IMR-90 (cell line): ENCODE data around the gene WDR46. TPM values are rescaled to one million over a fixed set of nuclear protein-coding genes. Genes with fewer than 3 reads are reported as not detected.

ENCODE experiments used
- ATAC-seq: fragments of 200-7000 bp; cut with Tn5 transposase; 2 replicates; pipeline ENCODE4 v1.9.1; 2020; ENCODE audit warnings: low read depth, mild to moderate bottlenecking, moderate library complexity
- BruUV-seq: library from RNA; stranded (reverse); fragments of 400-500 nt; replicated peaks from 2 replicates; lab custom pipeline; 2021; lab: Mats Ljungman, UMichigan
- CTCF ChIA-PET: fragments of 300-600 bp; formaldehyde crosslinking; extraction: SDS; loops from one replicate; lab custom pipeline; 2021; ENCODE audit warnings: antibody characterized with exemption; lab: Yijun Ruan, JAX
- POLR2A ChIA-PET: fragments of 300-600 bp; sonication (Branson Sonifier 250); formaldehyde crosslinking; loops from one replicate; lab custom pipeline; 2022; ENCODE audit warnings: antibody characterized with exemption; ENCODE audit not compliant: unreplicated experiment; lab: Charles Lee
- DNase-seq: peaks from one replicate; pipeline ENCODE4 v3.0.0; 2013
- H2AFZ ChIP-seq: replicated peaks from 2 replicates; pipeline ENCODE3; 2013; ENCODE audit warnings: low read length, mild to moderate bottlenecking; ENCODE audit not compliant: poor library complexity
- H2AK5ac ChIP-seq: 2 replicates; pipeline ENCODE4 v1.6.1; 2013; ENCODE audit warnings: low read depth, low read length, inconsistent platforms
- H2AK9ac ChIP-seq: replicated peaks from 2 replicates; pipeline ENCODE3; 2013; ENCODE audit warnings: mild to moderate bottlenecking, low read depth, low read length, moderate library complexity; ENCODE audit not compliant: poor library complexity
- H2BK120ac ChIP-seq: 2 replicates; pipeline ENCODE4 v1.6.1; 2013; ENCODE audit warnings: low read depth, low read length, inconsistent platforms
- H2BK15ac ChIP-seq: 3 replicates; pipeline ENCODE4 v1.6.1; 2013; ENCODE audit warnings: low read depth, low read length, inconsistent platforms
- H2BK20ac ChIP-seq: 2 replicates; pipeline ENCODE4 v1.6.1; 2013; ENCODE audit warnings: low read depth, mild to moderate bottlenecking, inconsistent platforms, low read length, moderate library complexity
- H2BK5ac ChIP-seq: 2 replicates; pipeline ENCODE4 v1.6.1; 2013; ENCODE audit warnings: mild to moderate bottlenecking, low read depth, low read length, inconsistent platforms; ENCODE audit not compliant: poor library complexity, severe bottlenecking
- H3K14ac ChIP-seq: replicated peaks from 2 replicates; pipeline ENCODE4 v1.6.1; 2013; ENCODE audit warnings: low read depth, low read length, inconsistent platforms
- H3K18ac ChIP-seq: 2 replicates; pipeline ENCODE4 v1.6.1; 2013; ENCODE audit warnings: low read depth, low read length, control low read depth
- H3K23ac ChIP-seq: 2 replicates; pipeline ENCODE4 v1.6.1; 2013; ENCODE audit warnings: low read depth, low read length, inconsistent platforms
- H3K27ac ChIP-seq: 2 replicates; pipeline ENCODE4 v1.5.1; 2013; ENCODE audit warnings: mild to moderate bottlenecking, control low read depth, low read length; ENCODE audit not compliant: insufficient read depth
- H3K27me3 ChIP-seq: 2 replicates; pipeline ENCODE4 v1.6.1; 2013; ENCODE audit warnings: low read length; ENCODE audit not compliant: control insufficient read depth, insufficient read depth
- H3K36me3 ChIP-seq: 2 replicates; pipeline ENCODE4 v1.6.1; 2013; ENCODE audit warnings: low read length, mixed read lengths; ENCODE audit not compliant: control insufficient read depth, insufficient read depth
- H3K4ac ChIP-seq: 2 replicates; pipeline ENCODE4 v1.6.1; 2013; ENCODE audit warnings: low read depth, low read length, inconsistent platforms
- H3K4me1 ChIP-seq: 2 replicates; pipeline ENCODE4 v1.6.1; 2013; ENCODE audit warnings: low read length, mixed read lengths; ENCODE audit not compliant: control insufficient read depth, insufficient read depth
- H3K4me2 ChIP-seq: 2 replicates; pipeline ENCODE4 v1.6.1; 2013; ENCODE audit warnings: low read depth, mild to moderate bottlenecking, control low read depth, low read length, moderate library complexity
- H3K4me3 ChIP-seq: 2 replicates; pipeline ENCODE4 v1.5.1; 2013; ENCODE audit warnings: low read depth, mild to moderate bottlenecking, control low read depth, low read length, moderate library complexity; ENCODE audit not compliant: insufficient read depth
- H3K56ac ChIP-seq: 2 replicates; pipeline ENCODE4 v1.6.1; 2013; ENCODE audit warnings: low read length, inconsistent platforms; ENCODE audit not compliant: insufficient read depth; ENCODE audit errors: extremely low read depth
- H3K79me1 ChIP-seq, 2 experiments: 2 replicates each; pipeline ENCODE4 v1.6.1; 2013; ENCODE audit warnings: low read length in 2 of 2, inconsistent platforms in 1 of 2, low read depth in 1 of 2
- H3K9ac ChIP-seq: 2 replicates; pipeline ENCODE4 v1.6.1; 2013; ENCODE audit warnings: low read depth, low read length, control low read depth
- H3K9me1 ChIP-seq: 2 replicates; pipeline ENCODE4 v1.6.1; 2013; ENCODE audit warnings: low read length, inconsistent platforms; ENCODE audit not compliant: insufficient read depth
- H3K9me3 ChIP-seq: 2 replicates; pipeline ENCODE4 v1.6.1; 2013; ENCODE audit warnings: low read length; ENCODE audit not compliant: control insufficient read depth, insufficient read depth
- H4K20me1 ChIP-seq: 2 replicates; pipeline ENCODE4 v1.6.1; 2013; ENCODE audit warnings: low read length, inconsistent platforms; ENCODE audit not compliant: insufficient read depth
- H4K5ac ChIP-seq: 2 replicates; pipeline ENCODE4 v1.6.1; 2013; ENCODE audit warnings: mild to moderate bottlenecking, low read depth, low read length, control low read depth
- H4K8ac ChIP-seq, 2 experiments: 2 replicates each; pipeline ENCODE4 v1.6.1; 2013; ENCODE audit warnings: low read depth in 2 of 2, low read length in 2 of 2, control low read depth in 1 of 2, inconsistent platforms in 1 of 2
- H4K91ac ChIP-seq: 2 replicates; pipeline ENCODE4 v1.6.1; 2013; ENCODE audit warnings: low read depth, low read length, inconsistent platforms; ENCODE audit not compliant: insufficient read depth
- CTCF ChIP-seq: conservative IDR thresholded peaks from 2 replicates; pipeline ENCODE4 v1.5.1; 2012; ENCODE audit warnings: mild to moderate bottlenecking, low read depth, low read length, improper control_type of control experiment
- MXI1 ChIP-seq: IDR thresholded peaks from 2 replicates; pipeline ENCODE4 v1.6.1; 2012; ENCODE audit warnings: low read depth, mild to moderate bottlenecking, low read length, moderate library complexity, borderline replicate concordance
- POLR2A ChIP-seq: IDR thresholded peaks from 2 replicates; pipeline ENCODE4 v1.6.1; 2012; ENCODE audit warnings: mild to moderate bottlenecking, low read depth, low read length
- WGBS, 2 experiments: methylation state at CpG; one replicate each; pipeline versions ENCODE4 v1.1.5 to v1.1.7; 2013; ENCODE audit warnings: missing lambda C conversion rate in 2 of 2; ENCODE audit not compliant: insufficient read length in 1 of 2; ENCODE audit errors: extremely low coverage in 2 of 2; 5-methylcytosine and 5-hydroxymethylcytosine counted together
- dilution Hi-C: fragments of 300-500 bp; cut with HindIII; formaldehyde crosslinking; loops from one replicate; pipeline ENCODE4 v1.14.3; 2018; ENCODE audit warnings: low sequenced_read_pairs; ENCODE audit not compliant: unreplicated experiment
- in situ Hi-C: fragments of 300-500 bp; cut with MboI; formaldehyde crosslinking; loops from 3 replicates; pipeline ENCODE4 v1.14.3; 2019; ENCODE audit warnings: low sequenced_read_pairs, inconsistent platforms, mixed read lengths
- intact Hi-C: fragments of 100-400 bp; cut with micrococcal nuclease; formaldehyde crosslinking; loops from 2 replicates; pipeline ENCODE4 v1.10.0; 2022
- polyA plus RNA-seq, 3 experiments: library from polyadenylated mRNA; depleted of rRNA; stranded (reverse); fragments of >200 nt; gene quantifications; 2 replicates each; pipeline ENCODE4 v1.2.3, GENCODE V29; 2012; ENCODE audit warnings: low replicate concordance in 1 of 3
- total RNA-seq: library from RNA; depleted of rRNA; stranded (reverse); fragments of >200 nt; gene quantifications from 2 replicates; pipeline ENCODE4 v1.2.3, GENCODE V29; 2012

WDR46 gene
- total and polyA plus RNA-seq, 2 of the 4 experiments (the other 2 are of a cell fraction), result 73.8 to 81.6 TPM

GRCh38 chr6:33297956-33298772 lies 9.1 kb upstream of the WDR46 start:
- 8% methylated on average over 2 of the region's 42 CpGs; no CpG with 5 or more reads in 1 of the 2 experiments for WGBS, 2 experiments
- intact Hi-C loops, result loop anchor here (5.0 kb wide), 1 partner anchor 119 kb away; the partner anchor contains the start of gene CUTA
- H3K56ac ChIP-seq, result no peak overlapping the region

More at GRCh38 chr6:33297956-33298772, 9.1 kb upstream of the WDR46 start:
- peak overlapping the region; percentile 87 for H3K4ac ChIP-seq
- H2BK120ac ChIP-seq, result peak overlapping the region; percentile 35; the same call in 1 of the 2 replicates
- no peaks in the 10 kb centered on the region for H3K4me1 ChIP-seq
- peak overlapping the region; percentile 36; the same call in 1 of the 2 replicates for H4K91ac ChIP-seq
- peak overlapping the region; percentile 83 for H3K9ac ChIP-seq
- ChIA-PET POLR2A (no interaction called here), CTCF (interaction anchor here (2.0 kb wide), 1 partner anchor 21 kb away, joined by 5 read pairs; the partner anchor contains the start of gene B3GALT4)
- H3K9me1 ChIP-seq, result no peaks in the 10 kb centered on the region
- peaks cover 17% of the 10 kb centered on the region for H3K36me3 ChIP-seq
- peaks cover 15 to 33% of the 10 kb centered on the region in 2 experiments; a peak in 3 of 4 replicates for H3K79me1 ChIP-seq
- in situ Hi-C loops (no loop called here), dilution Hi-C loops (no loop called here)
- peaks cover 9% of the 10 kb centered on the region for H4K20me1 ChIP-seq
- ATAC-seq (peak; percentile 44), DNase-seq (peak; percentile 75)
- H2BK5ac ChIP-seq, result peak overlapping the region; percentile 74
- H4K5ac ChIP-seq, result peak overlapping the region; percentile 27; the same call in 1 of the 2 replicates
- peak overlapping the region; percentile 78 for H3K4me3 ChIP-seq
- peak overlapping the region; percentile 46 to 87; a peak in 1 of 4 replicates for H4K8ac ChIP-seq
- no peaks in the 10 kb centered on the region for H3K9me3 ChIP-seq
- H2AK9ac ChIP-seq, result peak overlapping the region; percentile 89
- H3K27me3 ChIP-seq, result no peaks in the 10 kb centered on the region
- H3K14ac ChIP-seq, result peak overlapping the region; percentile 72; the same call in 1 of the 2 replicates
- H2BK15ac ChIP-seq, result no peak overlapping the region
- H2AFZ ChIP-seq, result peak overlapping the region; percentile 93
- H3K27ac ChIP-seq, result peak overlapping the region; percentile 84
- peak overlapping the region; percentile 79; the same call in 1 of the 2 replicates for H2AK5ac ChIP-seq
- TF ChIP-seq CTCF, result no peak
- peak; percentile 61; the same call in 1 of the 2 replicates for TF ChIP-seq MXI1
- TF ChIP-seq POLR2A, result peak; percentile 91
- H3K18ac ChIP-seq, result no peak overlapping the region; the same call in 1 of the 2 replicates
- 0 out of 2 replicates have a peak overlapping the region, but pooled peaks have one; percentile 84 for H3K23ac ChIP-seq
- H3K4me2 ChIP-seq, result peak overlapping the region; percentile 100
- BruUV-seq, result no TSS peak
- no peak overlapping the region for H2BK20ac ChIP-seq
